Thymus (tissue), 11 donors: ENCODE results near the gene ANHX. TPM values are rescaled to one million over a fixed set of nuclear protein-coding genes. Genes with fewer than 3 reads are reported as not detected.

Source experiments
- DNase-seq, 9 donors: peaks; one replicate each; pipeline ENCODE4 v3.0.0-alpha.2; 2013; ENCODE audit warnings: low spot score in 9 of 9, low read depth in 6 of 9, missing footprints in 1 of 9
- H3K27ac ChIP-seq, 2 donors: one replicate each; pipeline ENCODE4 v1.5.1; 2013; ENCODE audit warnings: control low read depth in 1 of 2, low read depth in 1 of 2, low read length in 1 of 2, mild to moderate bottlenecking in 1 of 2, moderate library complexity in 1 of 2
- H3K27me3 ChIP-seq, 2 donors: one replicate each; pipeline ENCODE4 v1.5.1; 2013; ENCODE audit warnings: low read length in 1 of 2; ENCODE audit not compliant: control insufficient read depth in 2 of 2, insufficient read depth in 1 of 2
- H3K36me3 ChIP-seq, 2 donors: one replicate each; pipeline ENCODE4 v1.5.1; 2013; ENCODE audit warnings: low read length in 1 of 2, mild to moderate bottlenecking in 1 of 2, moderate library complexity in 1 of 2; ENCODE audit not compliant: control insufficient read depth in 2 of 2, insufficient read depth in 2 of 2
- H3K4me1 ChIP-seq, 2 donors: one replicate each; pipeline ENCODE4 v1.5.1; 2013; ENCODE audit warnings: low read length in 2 of 2; ENCODE audit not compliant: control insufficient read depth in 2 of 2, insufficient read depth in 2 of 2
- H3K4me3 ChIP-seq, 2 donors: one replicate each; pipeline ENCODE4 v1.5.1; 2013; ENCODE audit warnings: low read length in 2 of 2, control low read depth in 1 of 2, mild to moderate bottlenecking in 1 of 2
- H3K9me3 ChIP-seq, 2 donors: one replicate each; pipeline ENCODE4 v1.5.1; 2013; ENCODE audit warnings: low read length in 1 of 2, mild to moderate bottlenecking in 1 of 2; ENCODE audit not compliant: control insufficient read depth in 2 of 2, insufficient read depth in 1 of 2
- WGBS: extraction: QIAGEN DNeasy Blood & Tissue Kit; methylation state at CpG from one replicate; pipeline ENCODE4 v1.1.7; 2013; 5-methylcytosine and 5-hydroxymethylcytosine counted together
- polyA plus RNA-seq: library from polyadenylated mRNA; stranded (reverse); fragments of 200-250 nt; gene quantifications from one replicate; pipeline ENCODE4 v1.2.3, GENCODE V29; 2013
- total RNA-seq: library from RNA; stranded (reverse); fragments of 120-200 nt; gene quantifications from one replicate; pipeline ENCODE4 v1.2.4, GENCODE V29; 2013
- donor health status: healthy.

ANHX gene
- total and polyA plus RNA-seq, 2 donors = 0.02 TPM; not detected in 1

GRCh38 chr12:133217219-133217618 is 18.5 kb downstream of the ANHX start:
- no peak overlapping the region for H3K27ac ChIP-seq
- H3K4me3 ChIP-seq = no peak overlapping the region
- 89% methylated on average over 3 of the region's 3 CpGs for WGBS
- no peaks in the 10 kb centered on the region for H3K4me1 ChIP-seq
- H3K36me3 ChIP-seq = no peaks in the 10 kb centered on the region
- no peaks in the 10 kb centered on the region for H3K27me3 ChIP-seq
- no peak for DNase-seq
- peaks cover 16 to 83% of the 10 kb centered on the region in 2 donors for H3K9me3 ChIP-seq

GRCh38 chr12:133215724-133216123 is 20.0 kb downstream of the ANHX start:
- DNase-seq = no peak
- Histone ChIP-seq H3K9me3 (peaks cover 14 to 69% of the 10 kb centered on the region in 2 donors), H3K27me3 (no peaks in the 10 kb centered on the region), H3K27ac (no peak overlapping the region), H3K36me3 (no peaks in the 10 kb centered on the region), H3K4me1 (no peaks in the 10 kb centered on the region), H3K4me3 (no peak overlapping the region)
- 86% methylated on average over 3 of the region's 3 CpGs for WGBS

DNA sequence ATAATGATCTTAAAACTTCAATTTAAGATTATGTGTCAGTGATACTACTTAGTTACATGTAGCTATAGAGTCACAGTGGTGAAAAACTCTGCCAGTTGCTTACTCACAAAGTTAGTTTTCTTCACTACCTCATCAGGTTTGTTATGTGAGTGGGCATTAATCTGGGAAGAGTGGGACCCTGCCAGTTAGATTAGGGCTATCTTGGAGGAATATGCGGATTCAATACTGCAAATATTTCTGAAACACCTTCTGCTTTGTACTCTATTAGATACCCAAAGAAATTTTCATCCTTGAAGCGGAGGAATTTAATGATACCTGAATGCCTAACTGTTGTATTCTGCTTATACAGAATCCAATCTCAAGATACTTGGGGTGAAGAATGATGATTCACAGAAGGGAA is 29.3 kb downstream of the ANHX start:
- H3K4me1 ChIP-seq = no peaks in the 10 kb centered on the region
- peaks cover 29 to 50% of the 10 kb centered on the region in 2 donors for H3K9me3 ChIP-seq
- no peaks in the 10 kb centered on the region for H3K27me3 ChIP-seq
- H3K36me3 ChIP-seq = peaks cover 14 to 22% of the 10 kb centered on the region in 2 donors
- no peak overlapping the region for H3K27ac ChIP-seq
- no peak for DNase-seq
- no peak overlapping the region for H3K4me3 ChIP-seq
- over 99% methylated on average over 2 of the region's 2 CpGs for WGBS

DNA sequence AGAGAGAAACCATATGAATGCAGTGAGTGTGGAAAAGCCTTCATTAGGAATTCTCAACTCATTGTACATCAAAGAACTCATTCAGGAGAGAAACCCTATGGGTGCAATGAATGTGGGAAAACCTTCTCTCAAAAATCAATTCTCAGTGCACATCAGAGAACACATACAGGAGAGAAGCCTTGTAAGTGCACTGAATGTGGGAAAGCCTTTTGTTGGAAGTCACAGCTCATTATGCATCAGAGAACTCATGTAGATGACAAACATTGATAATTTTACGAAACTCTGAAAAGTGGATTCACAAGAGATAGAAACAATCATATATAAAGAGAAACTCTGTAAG is 31.4 kb downstream of the ANHX start:
- Histone ChIP-seq H3K27me3 (no peaks in the 10 kb centered on the region), H3K4me3 (no peak overlapping the region), H3K4me1 (no peaks in the 10 kb centered on the region), H3K36me3 (peaks cover 14 to 24% of the 10 kb centered on the region in 2 donors), H3K9me3 (peaks cover 27 to 34% of the 10 kb centered on the region in 2 donors), H3K27ac (no peak overlapping the region)
- WGBS = 97% methylated on average over 1 of the region's 1 CpG
- DNase-seq = no peak

GRCh38 chr12:133203344-133204263 is 32.1 kb downstream of the ANHX start:
- H3K4me3 ChIP-seq = no peak overlapping the region
- DNase-seq = no peak
- 98% methylated on average over 7 of the region's 7 CpGs for WGBS
- no peak overlapping the region for H3K27ac ChIP-seq
- no peaks in the 10 kb centered on the region for H3K27me3 ChIP-seq
- no peaks in the 10 kb centered on the region for H3K4me1 ChIP-seq
- H3K36me3 ChIP-seq = peaks cover 14 to 24% of the 10 kb centered on the region in 2 donors
- H3K9me3 ChIP-seq = peaks cover 26 to 28% of the 10 kb centered on the region in 2 donors

DNA sequence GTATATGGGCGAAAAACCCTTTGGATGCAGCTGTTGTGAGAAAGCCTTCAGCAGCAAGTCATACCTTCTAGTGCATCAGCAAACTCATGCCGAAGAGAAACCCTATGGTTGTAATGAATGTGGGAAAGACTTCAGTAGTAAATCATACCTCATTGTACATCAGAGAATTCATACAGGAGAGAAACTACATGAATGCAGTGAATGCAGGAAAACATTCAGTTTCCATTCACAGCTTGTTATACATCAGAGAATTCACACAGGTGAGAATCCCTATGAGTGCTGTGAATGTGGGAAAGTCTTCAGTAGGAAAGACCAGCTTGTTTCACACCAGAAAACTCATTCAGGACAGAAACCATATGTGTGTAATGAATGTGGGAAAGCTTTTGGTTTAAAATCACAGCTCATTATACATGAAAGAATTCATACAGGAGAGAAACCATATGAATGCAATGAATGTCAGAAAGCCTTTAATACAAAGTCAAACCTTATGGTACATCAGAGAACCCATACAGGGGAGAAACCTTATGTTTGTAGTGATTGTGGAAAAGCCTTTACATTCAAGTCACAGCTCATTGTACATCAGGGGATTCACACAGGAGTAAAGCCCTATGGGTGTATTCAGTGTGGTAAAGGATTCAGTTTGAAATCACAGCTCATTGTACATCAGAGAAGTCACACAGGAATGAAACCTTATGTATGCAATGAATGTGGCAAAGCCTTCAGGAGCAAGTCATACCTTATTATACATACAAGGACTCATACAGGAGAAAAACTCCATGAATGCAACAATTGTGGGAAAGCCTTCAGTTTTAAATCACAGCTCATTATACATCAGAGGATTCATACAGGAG is 33.0 kb downstream of the ANHX start:
- Histone ChIP-seq H3K9me3 (peaks cover 20 to 22% of the 10 kb centered on the region in 2 donors), H3K27me3 (no peaks in the 10 kb centered on the region), H3K4me1 (no peaks in the 10 kb centered on the region), H3K36me3 (peaks cover 14 to 24% of the 10 kb centered on the region in 2 donors), H3K27ac (no peak overlapping the region), H3K4me3 (no peak overlapping the region)
- DNase-seq = no peak
- WGBS = 98% methylated on average over 2 of the region's 2 CpGs

DNA sequence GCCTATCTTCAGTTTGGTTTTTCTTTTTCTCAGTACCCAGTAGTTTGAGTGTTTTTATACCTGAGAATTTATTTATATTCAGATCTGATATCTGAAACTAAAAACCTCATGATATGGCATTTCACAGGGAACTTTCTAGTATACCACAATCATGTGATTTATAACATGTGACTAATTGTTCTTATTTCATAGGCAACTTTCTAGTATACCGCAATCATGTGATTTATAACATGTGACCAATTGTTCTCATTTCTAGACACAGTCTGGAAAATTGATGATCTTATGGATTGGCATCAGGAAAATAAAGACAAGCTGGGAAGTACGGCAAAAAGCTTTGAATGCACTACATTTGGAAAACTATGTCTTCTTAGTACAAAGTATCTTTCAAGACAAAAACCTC is 33.8 kb downstream of the ANHX start:
- Histone ChIP-seq H3K9me3 (peaks cover 16 to 21% of the 10 kb centered on the region in 2 donors), H3K4me1 (no peaks in the 10 kb centered on the region), H3K4me3 (no peak overlapping the region), H3K27me3 (no peaks in the 10 kb centered on the region), H3K27ac (no peak overlapping the region), H3K36me3 (peaks cover 14 to 24% of the 10 kb centered on the region in 2 donors)
- WGBS = 48% methylated on average over 2 of the region's 2 CpGs
- DNase-seq = no peak

- Histone ChIP-seq H3K27me3 (no peaks in the 10 kb centered on the region), H3K27ac (no peak overlapping the region), H3K4me3 (no peak overlapping the region), H3K4me1 (no peaks in the 10 kb centered on the region), H3K36me3 (peaks cover 70 to 76% of the 10 kb centered on the region in 2 donors), H3K9me3 (peaks cover 40 to 44% of the 10 kb centered on the region in 2 donors)
- 99% methylated on average over 5 of the region's 5 CpGs for WGBS
- DNase-seq = no peak
Measured at GRCh38 chr12:133192847-133193246, 42.8 kb downstream of the ANHX start.

GRCh38 chr12:133190176-133190575 is 45.5 kb downstream of the ANHX start:
- Histone ChIP-seq H3K36me3 (peaks cover 82 to 85% of the 10 kb centered on the region in 2 donors), H3K4me1 (no peaks in the 10 kb centered on the region), H3K4me3 (no peak overlapping the region), H3K27me3 (no peaks in the 10 kb centered on the region), H3K9me3 (peaks cover 43 to 51% of the 10 kb centered on the region in 2 donors), H3K27ac (no peak overlapping the region)
- 100% methylated on average over 2 of the region's 2 CpGs for WGBS
- DNase-seq = no peak
